ENCODE measurements around the gene STX8.
A peak's percentile ranks its signal among the peaks of the same experiment; 100 is the strongest.

The STX8 gene

DNA sequence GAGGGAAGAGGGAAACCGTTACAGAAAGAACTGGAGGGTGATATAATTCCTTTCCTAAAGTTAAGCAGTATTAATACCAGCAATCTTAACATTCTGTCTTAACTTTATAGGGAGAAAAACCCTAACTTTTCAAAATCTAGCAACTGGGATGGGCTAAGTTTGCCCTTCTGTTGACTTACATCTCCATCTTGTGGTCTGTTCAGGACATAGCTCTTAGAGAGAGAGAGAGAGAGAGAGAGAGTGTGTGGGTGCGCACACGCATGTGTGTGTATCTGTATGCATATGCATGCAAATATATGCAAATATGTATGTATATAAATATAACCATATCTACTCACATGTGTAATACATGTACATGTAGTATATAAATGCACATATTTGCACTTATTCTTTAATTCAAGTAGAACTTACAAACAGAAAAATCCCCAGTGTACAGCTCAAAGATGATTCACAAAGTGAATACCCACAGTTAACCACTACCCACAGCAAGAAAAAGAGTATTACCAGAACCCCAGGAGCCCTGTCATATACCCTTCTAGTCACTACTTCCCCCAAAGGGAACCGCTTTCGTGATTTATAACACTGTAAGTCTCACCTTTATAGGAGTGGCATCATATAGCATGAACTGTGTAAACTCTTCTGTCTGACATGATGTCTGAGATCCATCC, 46.5 kb downstream of the STX8 start:
- H3K9me3 ChIP-seq (ENCODE audit: insufficient read depth, low read length, severe bottlenecking) = no peaks in the 10 kb centered on the region
- no peak for TF ChIP-seq EZH2 (IDR thresholded peaks at IDR 0.05; ENCODE audit: borderline replicate concordance, low read depth, low read length, severe bottlenecking)
- TF ChIP-seq, protein P1, sequence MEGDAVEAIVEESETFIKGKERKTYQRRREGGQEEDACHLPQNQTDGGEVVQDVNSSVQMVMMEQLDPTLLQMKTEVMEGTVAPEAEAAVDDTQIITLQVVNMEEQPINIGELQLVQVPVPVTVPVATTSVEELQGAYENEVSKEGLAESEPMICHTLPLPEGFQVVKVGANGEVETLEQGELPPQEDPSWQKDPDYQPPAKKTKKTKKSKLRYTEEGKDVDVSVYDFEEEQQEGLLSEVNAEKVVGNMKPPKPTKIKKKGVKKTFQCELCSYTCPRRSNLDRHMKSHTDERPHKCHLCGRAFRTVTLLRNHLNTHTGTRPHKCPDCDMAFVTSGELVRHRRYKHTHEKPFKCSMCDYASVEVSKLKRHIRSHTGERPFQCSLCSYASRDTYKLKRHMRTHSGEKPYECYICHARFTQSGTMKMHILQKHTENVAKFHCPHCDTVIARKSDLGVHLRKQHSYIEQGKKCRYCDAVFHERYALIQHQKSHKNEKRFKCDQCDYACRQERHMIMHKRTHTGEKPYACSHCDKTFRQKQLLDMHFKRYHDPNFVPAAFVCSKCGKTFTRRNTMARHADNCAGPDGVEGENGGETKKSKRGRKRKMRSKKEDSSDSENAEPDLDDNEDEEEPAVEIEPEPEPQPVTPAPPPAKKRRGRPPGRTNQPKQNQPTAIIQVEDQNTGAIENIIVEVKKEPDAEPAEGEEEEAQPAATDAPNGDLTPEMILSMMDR (IDR thresholded peaks at IDR 0.05; ENCODE audit: borderline replicate concordance, extremely low read depth, low read length, poor library complexity, severe bottlenecking) = peak; percentile 70
- no peak overlapping the region for H3K4me2 ChIP-seq (ENCODE audit: insufficient read depth, low read length)
- H3K9ac ChIP-seq (ENCODE audit: low read depth, low read length) = no peak overlapping the region
- no peaks in the 10 kb centered on the region for H4K20me1 ChIP-seq (ENCODE audit: insufficient read depth, low read length)
- no peak overlapping the region for H2AFZ ChIP-seq (ENCODE audit: low read depth, low read length)
- no peaks in the 10 kb centered on the region for H3K4me1 ChIP-seq (ENCODE audit: insufficient read depth, low read length)
- no peak overlapping the region for H3K4me3 ChIP-seq (ENCODE audit: low read depth in 1 of 2, low read length in 2 of 2)
- no peaks in the 10 kb centered on the region for H3K79me2 ChIP-seq (ENCODE audit: insufficient read depth, low read length)
- H3K27me3 ChIP-seq (ENCODE audit: insufficient read depth, low read length, poor library complexity) = no peaks in the 10 kb centered on the region
- no peaks in the 10 kb centered on the region for H3K36me3 ChIP-seq (ENCODE audit: insufficient read depth, low read length)
- no peak overlapping the region for H3K27ac ChIP-seq (ENCODE audit: low read length)
- ATAC-seq (ENCODE audit: insufficient read depth, low read depth) = peak; percentile 73; the same call in 2 of the 3 replicates
- DNase-seq = no peak

DNA sequence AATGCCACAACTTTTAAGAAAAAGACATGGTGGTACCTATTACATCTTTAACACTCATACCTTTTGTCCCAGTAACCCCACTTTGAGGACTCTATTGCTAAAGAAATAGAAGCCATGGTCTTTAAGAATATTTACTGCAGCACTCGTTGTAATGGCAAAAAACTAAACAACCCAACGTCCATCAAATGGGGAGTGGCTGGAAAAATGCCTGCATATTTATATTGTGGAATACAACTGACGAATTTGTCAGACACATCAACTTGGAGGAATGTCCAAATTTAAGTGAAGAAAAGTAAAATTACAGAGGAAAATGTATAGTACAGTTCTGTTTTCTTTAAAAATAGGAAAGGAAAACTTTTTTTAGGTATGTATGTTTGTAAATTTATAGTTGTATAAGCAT, 47.8 kb downstream of the STX8 start:
- H3K79me2 ChIP-seq (ENCODE audit: insufficient read depth, low read length) = no peaks in the 10 kb centered on the region
- H3K4me1 ChIP-seq (ENCODE audit: insufficient read depth, low read length) = no peaks in the 10 kb centered on the region
- no peak overlapping the region for H3K4me3 ChIP-seq (ENCODE audit: low read depth in 1 of 2, low read length in 2 of 2)
- no peak overlapping the region for H3K9ac ChIP-seq (ENCODE audit: low read depth, low read length)
- no peak overlapping the region for H3K4me2 ChIP-seq (ENCODE audit: insufficient read depth, low read length)
- no peak overlapping the region for H3K27ac ChIP-seq (ENCODE audit: low read length)
- DNase-seq (no peak), ATAC-seq (ENCODE audit: insufficient read depth, low read depth) (no peak)
- no peaks in the 10 kb centered on the region for H3K36me3 ChIP-seq (ENCODE audit: insufficient read depth, low read length)
- H3K27me3 ChIP-seq (ENCODE audit: insufficient read depth, low read length, poor library complexity) = no peaks in the 10 kb centered on the region
- no peak for TF ChIP-seq EZH2 (IDR thresholded peaks at IDR 0.05; ENCODE audit: borderline replicate concordance, low read depth, low read length, severe bottlenecking)
- TF ChIP-seq, protein P1 (IDR thresholded peaks at IDR 0.05; ENCODE audit: borderline replicate concordance, extremely low read depth, low read length, poor library complexity, severe bottlenecking) = no peak
- H3K9me3 ChIP-seq (ENCODE audit: insufficient read depth, low read length, severe bottlenecking) = no peaks in the 10 kb centered on the region
- no peaks in the 10 kb centered on the region for H4K20me1 ChIP-seq (ENCODE audit: insufficient read depth, low read length)
- no peak overlapping the region for H2AFZ ChIP-seq (ENCODE audit: low read depth, low read length)

DNA sequence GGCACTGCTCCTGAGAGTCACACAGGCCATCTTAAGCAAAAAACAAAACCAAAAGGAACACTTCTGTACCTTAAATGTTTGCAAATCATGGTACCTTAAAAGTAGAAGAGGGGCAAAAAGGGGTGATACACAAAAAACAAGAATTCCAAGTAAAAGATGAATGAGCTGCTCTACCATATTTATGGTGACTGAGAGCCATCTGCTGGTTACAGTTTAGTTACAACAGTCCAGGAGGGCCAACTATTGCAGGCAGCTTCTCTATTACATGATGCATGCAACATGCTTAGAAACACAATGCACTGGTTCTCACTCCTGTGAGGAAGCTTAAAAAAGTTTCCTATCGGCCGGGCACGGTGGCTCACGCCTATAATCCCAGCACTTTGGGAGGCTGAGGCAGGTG, 53.5 kb downstream of the STX8 start:
- Histone ChIP-seq H3K79me2 (ENCODE audit: insufficient read depth, low read length) (no peaks in the 10 kb centered on the region), H3K9me3 (ENCODE audit: insufficient read depth, low read length, severe bottlenecking) (no peaks in the 10 kb centered on the region), H3K4me1 (ENCODE audit: insufficient read depth, low read length) (no peaks in the 10 kb centered on the region), H3K9ac (ENCODE audit: low read depth, low read length) (no peak overlapping the region), H4K20me1 (ENCODE audit: insufficient read depth, low read length) (no peaks in the 10 kb centered on the region), H3K4me3 (ENCODE audit: low read depth in 1 of 2, low read length in 2 of 2) (no peak overlapping the region), H3K4me2 (ENCODE audit: insufficient read depth, low read length) (no peak overlapping the region), H3K27ac (ENCODE audit: low read length) (no peak overlapping the region), H3K36me3 (ENCODE audit: insufficient read depth, low read length) (no peaks in the 10 kb centered on the region), H3K27me3 (ENCODE audit: insufficient read depth, low read length, poor library complexity) (no peaks in the 10 kb centered on the region), H2AFZ (ENCODE audit: low read depth, low read length) (no peak overlapping the region)
- peak; percentile 35 for DNase-seq
- TF ChIP-seq, protein P1 (IDR thresholded peaks at IDR 0.05; ENCODE audit: borderline replicate concordance, extremely low read depth, low read length, poor library complexity, severe bottlenecking) = peak; percentile 72
- TF ChIP-seq EZH2 (IDR thresholded peaks at IDR 0.05; ENCODE audit: borderline replicate concordance, low read depth, low read length, severe bottlenecking) = no peak
- ATAC-seq (ENCODE audit: insufficient read depth, low read depth) = peak; percentile 70; the same call in 2 of the 3 replicates

Measured in DND-41 (cell line).